CD4-positive, alpha-beta T cell treated with Interleukin-12 subunit alpha and Interleukin-12 subunit beta, for 1 hour (primary cell): Measurements from ENCODE around the gene CD164.
"Not testable (repeated sequence)": the region's sequence is repeated elsewhere in the genome, so short reads cannot be mapped to it uniquely, and the experiment has no call there.

ENCODE experiments used
- DNase-seq: peaks from one replicate; pipeline ENCODE4 v3.0.0-alpha.2; 2020

Gene CD164

GRCh38 chr6:109373762-109374161 lies 8.5 kb downstream of the CD164 start:
- DNase-seq, result peak; percentile 14

GRCh38 chr6:109373331-109373730 lies 8.9 kb downstream of the CD164 start:
- DNase-seq, result no peak

DNA sequence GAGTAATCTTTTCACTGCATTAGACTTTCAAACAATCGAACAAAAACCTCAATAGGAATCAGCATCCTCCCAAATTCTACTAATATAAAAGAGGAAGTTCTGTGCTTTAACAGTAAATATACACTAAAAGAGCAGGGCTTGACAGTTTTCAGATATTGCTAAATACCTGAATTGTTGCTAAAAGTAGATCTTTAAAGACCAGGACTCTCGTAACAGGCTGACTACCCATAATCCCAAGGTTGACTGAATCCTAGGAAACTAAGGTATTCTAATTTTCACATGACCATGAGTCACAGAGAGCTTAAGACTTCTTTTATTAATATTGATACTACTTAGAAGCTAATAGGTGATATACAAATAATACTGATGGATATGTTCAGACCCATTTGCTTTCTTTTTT lies 10.1 kb downstream of the CD164 start:
- no peak for DNase-seq

DNA sequence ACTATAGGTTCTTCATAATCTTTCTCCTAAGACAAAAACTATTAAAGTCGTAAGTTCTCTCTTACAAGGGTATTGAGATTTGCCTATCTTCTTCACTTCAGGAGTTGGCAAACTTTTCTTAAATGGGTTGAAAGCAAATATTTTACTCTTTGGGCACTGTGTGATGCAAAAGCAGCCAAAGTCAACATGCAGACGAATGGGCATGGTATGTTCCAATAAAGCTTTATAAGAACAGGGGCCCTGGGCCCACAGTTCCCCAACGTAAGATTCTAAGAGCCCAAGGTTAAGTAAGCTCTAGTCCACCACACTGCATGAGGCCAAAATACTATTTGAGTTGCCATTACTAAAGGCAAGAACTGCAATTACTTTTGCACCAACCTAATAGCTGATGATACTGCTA lies 11.5 kb downstream of the CD164 start:
- DNase-seq, result no peak

DNA sequence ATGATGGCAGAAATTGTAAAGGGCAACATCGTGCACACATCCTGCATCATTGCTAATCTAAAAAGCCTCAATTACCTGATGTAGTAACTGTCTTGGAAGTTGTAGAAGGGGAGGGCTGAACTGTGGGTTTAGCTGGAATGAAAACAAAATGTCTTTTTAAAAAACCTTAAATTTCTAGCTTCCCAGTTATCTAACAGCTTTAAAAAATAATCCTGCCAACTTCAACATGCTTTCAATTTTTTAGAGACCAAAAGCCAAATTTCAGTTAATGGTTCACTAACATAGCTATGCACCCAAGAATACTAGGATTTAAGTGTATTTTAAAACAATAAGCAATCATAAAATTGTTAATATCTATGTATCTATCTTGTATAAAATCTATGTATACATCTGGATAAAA lies 11.9 kb downstream of the CD164 start:
- no peak for DNase-seq

- DNase-seq, result no peak
Observed at GRCh38 chr6:109369728-109370127, 12.5 kb downstream of the CD164 start.

GRCh38 chr6:109364382-109365078 lies 17.7 kb downstream of the CD164 start:
- DNase-seq, result not testable (repeated sequence)

DNA sequence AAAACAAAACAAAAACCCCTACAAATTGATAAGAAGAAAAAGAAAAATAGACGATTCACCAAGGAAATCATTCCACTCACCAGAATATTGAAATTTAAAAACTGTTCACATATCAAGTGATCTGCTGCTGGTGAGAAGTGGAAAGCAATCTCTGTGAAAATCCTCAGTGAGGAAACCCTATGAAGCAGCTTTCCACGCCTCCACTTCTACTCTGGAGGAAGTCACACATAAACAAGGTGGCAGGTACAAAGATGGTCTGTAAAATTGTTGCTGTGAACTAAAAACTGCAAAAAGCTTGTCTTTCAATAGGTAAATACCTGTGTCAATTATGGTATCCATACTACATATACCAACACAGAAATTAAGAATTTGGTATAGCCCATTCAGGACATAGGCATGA lies 18.5 kb downstream of the CD164 start:
- DNase-seq, result no peak

DNA sequence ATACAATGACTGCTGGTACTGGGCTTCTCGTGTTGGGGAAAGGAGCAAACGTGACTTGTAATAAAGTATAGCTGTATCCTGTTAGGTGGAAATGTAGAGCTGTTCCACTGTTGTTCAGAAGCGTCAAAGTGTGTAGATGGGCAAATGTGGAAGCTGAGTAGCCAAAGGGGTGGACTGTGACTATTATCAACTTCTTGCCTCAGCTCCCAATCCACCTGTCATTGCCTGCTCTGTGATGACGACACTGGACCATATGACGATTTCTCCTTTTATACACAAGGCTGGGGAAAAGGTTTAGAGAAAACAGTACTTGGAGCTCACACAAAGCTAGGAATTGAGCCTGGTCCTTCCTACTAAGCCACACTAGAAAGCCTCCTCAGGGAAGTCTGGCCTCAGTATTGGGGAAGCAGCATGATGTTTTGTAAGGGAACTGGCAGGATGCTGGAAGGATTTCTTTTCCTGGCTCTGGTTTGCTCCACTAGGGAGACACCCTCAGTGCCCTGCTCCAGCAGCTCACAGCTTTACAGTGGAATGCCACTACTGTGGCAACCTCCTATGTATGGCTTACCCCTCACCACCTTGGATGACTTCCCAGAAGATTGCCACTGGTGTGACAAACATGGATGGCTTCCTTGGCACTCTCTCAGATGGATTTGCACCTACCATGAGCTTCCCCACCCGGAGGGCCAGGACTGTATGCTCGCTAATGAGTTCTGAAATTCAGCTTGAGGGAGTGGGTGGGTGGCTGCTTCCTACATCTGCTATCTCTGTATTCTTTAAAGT lies 20.0 kb downstream of the CD164 start:
- no peak for DNase-seq

DNA sequence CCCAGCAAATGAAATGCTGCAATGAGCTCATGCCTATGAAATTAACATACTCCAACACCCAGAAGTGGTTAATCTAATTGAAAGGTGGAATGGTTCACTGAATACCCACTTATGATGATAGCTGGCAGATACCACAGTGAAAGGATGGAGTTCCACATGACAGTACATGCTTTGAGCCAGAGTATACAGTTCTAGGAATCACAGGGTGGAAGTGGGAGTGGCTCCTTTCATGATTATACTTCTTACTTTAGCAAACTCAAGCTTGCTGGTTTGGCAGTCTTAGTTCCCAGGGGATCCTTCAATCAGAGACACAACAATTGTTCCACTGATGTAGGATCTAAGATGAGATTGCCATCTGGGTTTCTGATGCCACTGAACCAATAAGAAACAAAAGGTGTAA lies 21.5 kb downstream of the CD164 start:
- DNase-seq, result no peak

- DNase-seq, result no peak
Observed at GRCh38 chr6:109360281-109360680, 22.0 kb downstream of the CD164 start.

GRCh38 chr6:109359248-109359647 lies 23.0 kb downstream of the CD164 start:
- DNase-seq, result no peak

- no peak for DNase-seq
Observed at GRCh38 chr6:109358204-109358603, 24.1 kb downstream of the CD164 start.

- no peak for DNase-seq
Observed at GRCh38 chr6:109356237-109356636, 26.0 kb downstream of the CD164 start.

GRCh38 chr6:109351231-109352130 lies 30.8 kb downstream of the CD164 start:
- no peak for DNase-seq

DNA sequence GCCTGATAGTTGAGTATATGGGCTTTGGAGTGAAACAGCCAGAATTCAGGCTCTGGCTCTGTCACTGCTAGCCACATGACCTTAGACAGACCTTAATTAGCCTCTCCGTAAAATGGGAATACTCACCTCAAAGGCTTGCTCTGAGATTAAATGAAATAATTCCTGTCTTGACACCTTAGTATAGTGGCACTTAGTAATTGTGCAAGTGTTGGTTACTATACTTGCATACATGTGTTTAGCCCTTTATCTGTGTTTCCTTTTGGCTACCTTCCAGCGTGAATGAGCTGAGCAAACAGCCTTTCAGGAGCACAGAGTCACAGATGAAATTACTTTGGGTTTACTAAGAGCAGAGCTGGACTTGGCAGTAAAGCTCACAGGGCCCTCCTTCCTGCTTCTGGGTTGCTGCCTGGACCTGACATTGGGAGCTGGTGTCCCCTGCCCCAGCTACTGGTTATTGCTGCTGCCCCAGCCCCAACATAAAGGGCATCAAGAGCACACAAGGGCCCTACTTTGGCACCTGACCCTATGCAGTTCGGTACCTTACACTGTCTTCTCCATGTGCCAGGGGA lies 32.8 kb downstream of the CD164 start:
- DNase-seq, result no peak

DNA sequence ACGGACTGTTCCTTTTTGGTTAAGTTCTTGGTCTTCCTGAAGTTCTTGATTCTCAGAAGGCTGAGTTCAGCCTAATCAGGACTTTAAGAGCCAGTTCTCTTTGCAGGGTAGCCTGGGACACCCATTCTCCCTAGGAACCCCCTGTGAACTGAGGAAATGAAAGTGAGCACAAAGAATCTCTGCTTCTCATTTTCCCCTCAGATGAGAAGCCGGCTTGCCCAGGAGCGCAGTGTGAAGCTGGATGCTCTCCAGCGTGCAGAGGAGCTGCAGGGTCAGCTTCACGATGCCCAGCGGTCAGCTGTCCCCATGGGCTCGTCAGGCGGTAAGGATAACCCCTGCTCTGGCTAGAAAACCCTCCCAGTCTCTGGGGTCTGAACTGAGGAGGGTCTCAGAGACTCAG lies 34.0 kb downstream of the CD164 start:
- no peak for DNase-seq

DNA sequence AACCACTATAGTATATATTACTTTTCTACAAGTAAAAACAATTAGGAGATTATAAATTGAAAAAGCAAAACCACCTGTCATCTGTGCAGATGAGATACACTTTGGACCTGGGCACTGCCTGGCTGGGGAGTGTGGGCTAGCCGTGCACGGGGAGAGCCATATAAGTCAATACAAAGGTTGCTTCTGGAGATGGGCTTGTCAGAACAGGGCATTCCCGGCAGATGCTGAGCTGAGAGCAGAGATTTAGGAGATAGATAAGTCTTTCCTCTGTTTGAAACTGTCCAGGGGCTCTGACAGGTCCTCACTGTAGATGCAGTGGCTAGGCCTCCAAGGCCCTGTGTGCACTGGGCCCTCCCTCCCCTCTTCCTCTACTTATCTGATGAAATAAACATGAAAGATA lies 34.5 kb downstream of the CD164 start:
- DNase-seq, result no peak

DNA sequence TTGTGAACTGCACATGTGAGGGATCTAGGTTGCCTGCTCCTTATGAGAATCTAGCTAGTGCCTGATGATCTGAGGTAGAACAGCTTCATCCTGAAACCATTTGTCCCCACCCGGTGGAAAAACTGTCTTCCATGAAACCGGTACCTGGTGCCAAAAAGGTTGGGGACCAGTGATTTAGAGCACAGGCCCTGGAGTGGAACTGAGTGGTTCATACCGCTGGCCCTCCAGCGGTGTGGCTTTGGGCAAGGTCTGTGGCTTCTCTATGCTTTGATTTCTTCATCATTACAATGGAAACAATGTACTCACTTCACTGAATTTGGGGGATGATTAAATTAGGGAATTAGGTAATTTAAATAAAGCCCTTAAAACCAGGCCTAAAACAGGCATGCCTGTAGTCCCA lies 36.3 kb downstream of the CD164 start:
- no peak for DNase-seq

DNA sequence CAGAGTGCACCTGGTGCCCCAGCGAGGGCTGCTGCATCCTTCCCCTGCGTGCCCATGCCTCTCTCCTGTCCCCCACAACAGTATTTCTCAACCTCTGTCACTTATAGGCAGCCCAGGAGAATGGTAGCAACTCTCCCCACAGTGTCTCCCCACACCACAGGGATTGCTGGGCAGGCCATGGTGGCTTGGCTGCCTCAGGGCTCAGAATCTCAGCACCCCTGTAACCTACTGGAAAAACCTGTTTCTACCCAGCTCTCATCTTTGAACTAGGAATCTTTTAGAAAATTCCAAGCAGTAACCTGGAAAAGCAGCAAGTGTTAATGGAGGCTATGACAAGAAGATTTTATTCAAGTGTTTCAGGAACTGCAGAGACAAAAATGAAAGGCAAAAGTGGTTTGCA lies 38.0 kb downstream of the CD164 start:
- no peak for DNase-seq

GRCh38 chr6:109343518-109343917 lies 38.7 kb downstream of the CD164 start:
- no peak for DNase-seq

DNA sequence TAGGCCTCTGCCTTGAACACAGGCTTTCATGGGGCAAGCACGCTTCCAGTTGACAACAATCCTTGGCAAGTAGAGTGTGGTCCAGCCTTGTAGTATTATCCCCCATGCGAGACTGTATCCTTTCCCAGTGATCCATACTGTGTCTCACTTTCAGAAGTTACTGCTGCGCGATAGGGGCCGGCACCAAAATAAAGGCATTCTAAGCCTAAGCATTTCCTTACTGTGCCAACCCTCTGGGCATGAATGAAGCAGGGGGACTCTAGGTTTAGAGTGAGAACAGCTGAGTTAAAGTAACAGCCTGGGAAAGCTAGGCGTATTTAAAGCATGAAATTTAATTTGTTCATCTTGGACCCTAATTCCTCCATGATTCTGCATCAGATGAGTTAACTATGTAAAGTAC lies 39.4 kb downstream of the CD164 start:
- no peak for DNase-seq

DNA sequence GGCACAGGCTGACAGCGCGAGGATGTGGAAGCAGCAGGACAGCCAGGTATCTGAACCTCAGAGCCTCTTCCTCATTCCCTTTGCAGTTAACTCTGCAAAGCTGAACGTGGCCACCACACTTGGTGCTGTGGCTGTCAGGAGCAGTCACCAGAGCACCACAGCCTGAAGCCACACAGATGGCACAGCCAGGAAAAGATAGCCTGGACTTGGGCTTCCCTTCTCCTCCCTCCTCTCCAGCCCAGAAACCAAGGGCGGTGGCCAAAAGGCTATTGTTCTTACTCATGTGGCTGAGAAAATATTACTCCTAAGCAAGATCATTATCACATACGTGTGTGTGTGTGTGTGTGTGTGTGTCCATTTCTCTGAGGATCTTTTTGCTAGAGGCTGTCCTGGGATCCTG lies 39.8 kb downstream of the CD164 start:
- DNase-seq, result no peak
